Activated CD8-positive, alpha-beta memory T cell treated with anti-CD3 and anti-CD28 coated beads for 1 hour (primary cell): ENCODE measurements around the gene VAT1L.
"Not testable (repeated sequence)": the region's sequence is repeated elsewhere in the genome, so short reads cannot be mapped to it uniquely, and the experiment has no call there.

Experiments used
- DNase-seq, 2 donors: peaks; one replicate each; pipeline ENCODE4 v3.0.0-alpha.2; 2020; ENCODE audit warnings: low read depth in 1 of 2; ENCODE audit errors: extremely low read depth in 1 of 2

Gene VAT1L

GRCh38 chr16:77987810-77988209 is 199.4 kb downstream of the VAT1L start:
- DNase-seq, result no peak

- DNase-seq, result no peak
Observed at GRCh38 chr16:77989846-77990245, 201.5 kb downstream of the VAT1L start.

GRCh38 chr16:77991701-77992100 is 203.3 kb downstream of the VAT1L start:
- DNase-seq, result no peak

- not testable (repeated sequence) for DNase-seq
Observed at GRCh38 chr16:77992381-77992780, 204.0 kb downstream of the VAT1L start.

GRCh38 chr16:77993111-77993985 is 205.0 kb downstream of the VAT1L start:
- DNase-seq, result no peak

- DNase-seq, result no peak
Observed at GRCh38 chr16:77995843-77996455, 207.6 kb downstream of the VAT1L start.

GRCh38 chr16:77998350-77999023 is 210.1 kb downstream of the VAT1L start:
- DNase-seq, result no peak

GRCh38 chr16:78001451-78002025 is 213.2 kb downstream of the VAT1L start:
- DNase-seq, result no peak

GRCh38 chr16:78002915-78003538 is 214.7 kb downstream of the VAT1L start:
- DNase-seq, result peak in 1 of 2 donors; percentile 18

- DNase-seq, result no peak
Observed at GRCh38 chr16:78004517-78004916, 216.2 kb downstream of the VAT1L start.

GRCh38 chr16:78005881-78006280 is 217.5 kb downstream of the VAT1L start:
- DNase-seq, result no peak

- no peak for DNase-seq
Observed at GRCh38 chr16:78007121-78007520, 218.8 kb downstream of the VAT1L start.

GRCh38 chr16:78022347-78023060 is 234.1 kb downstream of the VAT1L start, which contains the start of gene CLEC3A:
CLEC3A (plus strand) TSS chr16:78022548; CDS start chr16:78022627, 79 bp downstream.
- DNase-seq, result no peak

- DNase-seq, result no peak
Observed at GRCh38 chr16:78024159-78024558, 235.8 kb downstream of the VAT1L start.

- no peak for DNase-seq
Observed at GRCh38 chr16:78025631-78026030, 237.3 kb downstream of the VAT1L start.

GRCh38 chr16:78028018-78028417 is 239.7 kb downstream of the VAT1L start:
- DNase-seq, result no peak
